GM12878 (cell line): ENCODE results near the gene HSPBAP1. TPM values are rescaled to one million over a fixed set of nuclear protein-coding genes. Genes with fewer than 3 reads are reported as not detected.

Source experiments
- ATF3 ChIP-seq: IDR thresholded peaks from 2 replicates; pipeline ENCODE4 v1.6.1; 2011; ENCODE audit warnings: low read depth, mild to moderate bottlenecking, low read length, moderate library complexity, borderline replicate concordance; ENCODE audit errors: extremely low read depth
- BHLHE40 ChIP-seq, 2 experiments: fragments of 450-650 bp in 1 of 2; IDR thresholded peaks; 2 replicates each; pipeline ENCODE4 v1.6.1; 2011 to 2017; ENCODE audit warnings: low read depth in 2 of 2, borderline replicate concordance in 1 of 2, improper control_type of control experiment in 1 of 2, low read length in 1 of 2, mild to moderate bottlenecking in 1 of 2
- CBX3 ChIP-seq: fragments of 200-600 bp; sonication (generic); IDR thresholded peaks from 2 replicates; pipeline ENCODE4 v1.6.1; 2016; ENCODE audit warnings: low read depth, borderline replicate concordance
- CBX5 ChIP-seq: sonication (generic); IDR thresholded peaks from 2 replicates; pipeline ENCODE4 v1.6.1; 2016; ENCODE audit warnings: low read depth, moderate library complexity, mild to moderate bottlenecking, inconsistent platforms
- CHD2 ChIP-seq: IDR thresholded peaks from 2 replicates; pipeline ENCODE4 v1.6.1; 2011; ENCODE audit warnings: low read depth, low read length, improper control_type of control experiment, borderline replicate concordance
- CREM ChIP-seq: IDR thresholded peaks from 2 replicates; pipeline ENCODE4 v1.6.1; 2014; ENCODE audit warnings: antibody characterized with exemption, low read depth
- GABPA ChIP-seq: IDR thresholded peaks from 2 replicates; pipeline ENCODE4 v1.6.1; 2014; ENCODE audit warnings: antibody characterized with exemption, low read depth, mild to moderate bottlenecking, inconsistent platforms
- HDAC2 ChIP-seq: fragments of 200-600 bp; sonication (generic); IDR thresholded peaks from 2 replicates; pipeline ENCODE4 v1.6.1; 2017
- KLF5 ChIP-seq: fragments of 450-650 bp; IDR thresholded peaks from 2 replicates; pipeline ENCODE4 v1.6.1; 2014; ENCODE audit warnings: mild to moderate bottlenecking; ENCODE audit not compliant: partially characterized antibody
- NFIC ChIP-seq: IDR thresholded peaks from 2 replicates; pipeline ENCODE4 v1.6.1; 2012; ENCODE audit warnings: low read depth, mild to moderate bottlenecking, inconsistent platforms, low read length, moderate library complexity
- NR2C2 ChIP-seq: IDR thresholded peaks from 2 replicates; pipeline ENCODE4 v1.6.1; 2011; ENCODE audit warnings: borderline replicate concordance, low read depth; ENCODE audit not compliant: control insufficient read depth, insufficient read length
- NR2F1 ChIP-seq: fragments of 450-650 bp; conservative IDR thresholded peaks from 2 replicates; pipeline ENCODE4 v1.6.1; 2017; ENCODE audit warnings: mild to moderate bottlenecking
- PML ChIP-seq: IDR thresholded peaks from 2 replicates; pipeline ENCODE4 v1.6.1; 2012; ENCODE audit warnings: low read length, inconsistent platforms
- RUNX3 ChIP-seq: IDR thresholded peaks from 2 replicates; pipeline ENCODE4 v1.6.1; 2012; ENCODE audit warnings: low read length, inconsistent platforms
- STAT1 ChIP-seq: fragments of 450-650 bp; conservative IDR thresholded peaks from 2 replicates; pipeline ENCODE4 v1.6.1; 2014; ENCODE audit warnings: antibody characterized with exemption, mild to moderate bottlenecking
- SUZ12 ChIP-seq: fragments of 200-600 bp; sonication (generic); IDR thresholded peaks from one replicate; pipeline ENCODE4 v1.6.1; 2018; ENCODE audit warnings: antibody characterized with exemption, mild to moderate bottlenecking; ENCODE audit not compliant: unreplicated experiment
- YY1 ChIP-seq: IDR thresholded peaks from 2 replicates; pipeline ENCODE4 v1.6.1; 2011; ENCODE audit warnings: low read depth, mild to moderate bottlenecking, low read length
- ZBTB11 ChIP-seq: fragments of 450-650 bp; formaldehyde crosslinking; IDR thresholded peaks from 2 replicates; pipeline ENCODE4 v1.5.0; 2022; ENCODE audit warnings: mild to moderate bottlenecking, missing genetic modification characterization
- ZNF207 ChIP-seq: fragments of 450-650 bp; IDR thresholded peaks from 2 replicates; pipeline ENCODE4 v1.6.1; 2014; ENCODE audit warnings: antibody characterized with exemption, mild to moderate bottlenecking, borderline replicate concordance
- ZNF274 ChIP-seq: IDR thresholded peaks from one replicate; pipeline ENCODE4 v1.8.0; 2011; ENCODE audit not compliant: insufficient read length, insufficient read depth
- polyA plus RNA-seq, 11 experiments: library from polyadenylated mRNA; depleted of rRNA in 4 of 11; unstranded in 6 of 11; stranded (reverse) in 5 of 11; fragments of >200 nt; fragmentation: Nextera tagmentation in 4 of 11; fragmentation: Illumina TruSeq in 1 of 11; extraction: Ambion mirVana in 4 of 11; extraction: Trizol in 1 of 11; gene quantifications; 1 replicate in 1 of 11; 2 replicates in 10 of 11; pipeline versions ENCODE4 v1.2.1 to v1.2.3, GENCODE V29; 2011 to 2016; ENCODE audit warnings: inconsistent platforms in 2 of 11, missing spikeins in 2 of 11, low read depth in 1 of 11
- total RNA-seq, 4 experiments: library from RNA; depleted of rRNA in 3 of 4; stranded (reverse); fragments of >200 nt in 3 of 4; fragmentation: Illumina TruSeq in 1 of 4; extraction: Trizol in 1 of 4; gene quantifications; 2 replicates each; pipeline versions ENCODE4 v1.2.1 to v1.2.3, GENCODE V29; 2013 to 2021
- TF ChIP-seq, protein P1 (sequence below): IDR thresholded peaks from 2 replicates; pipeline ENCODE4 v1.6.1; 2011; ENCODE audit warnings: low read depth, low read length, improper control_type of control experiment, borderline replicate concordance
- TF ChIP-seq, protein P2 (sequence below): fragments of 450-650 bp; IDR thresholded peaks from 2 replicates; pipeline ENCODE4 v1.6.1; 2017; ENCODE audit warnings: low read depth, mild to moderate bottlenecking, moderate library complexity
- TF ChIP-seq, protein P3 (sequence below): IDR thresholded peaks from 2 replicates; pipeline ENCODE4 v1.6.1; 2011; ENCODE audit warnings: borderline replicate concordance, low read depth, mild to moderate bottlenecking, moderate library complexity, mixed read lengths, low read length; ENCODE audit not compliant: insufficient read depth; ENCODE audit errors: extremely low read length

HSPBAP1 gene
- total and polyA plus RNA-seq, 10 of the 15 experiments (the other 5 are each of a cell fraction or from before 2014, with no cell fraction given): 3.2 to 10.3 (median 7.9) TPM

- TF ChIP-seq, protein P1, sequence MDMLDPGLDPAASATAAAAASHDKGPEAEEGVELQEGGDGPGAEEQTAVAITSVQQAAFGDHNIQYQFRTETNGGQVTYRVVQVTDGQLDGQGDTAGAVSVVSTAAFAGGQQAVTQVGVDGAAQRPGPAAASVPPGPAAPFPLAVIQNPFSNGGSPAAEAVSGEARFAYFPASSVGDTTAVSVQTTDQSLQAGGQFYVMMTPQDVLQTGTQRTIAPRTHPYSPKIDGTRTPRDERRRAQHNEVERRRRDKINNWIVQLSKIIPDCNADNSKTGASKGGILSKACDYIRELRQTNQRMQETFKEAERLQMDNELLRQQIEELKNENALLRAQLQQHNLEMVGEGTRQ: peak; percentile 98
- TF ChIP-seq, protein P2, sequence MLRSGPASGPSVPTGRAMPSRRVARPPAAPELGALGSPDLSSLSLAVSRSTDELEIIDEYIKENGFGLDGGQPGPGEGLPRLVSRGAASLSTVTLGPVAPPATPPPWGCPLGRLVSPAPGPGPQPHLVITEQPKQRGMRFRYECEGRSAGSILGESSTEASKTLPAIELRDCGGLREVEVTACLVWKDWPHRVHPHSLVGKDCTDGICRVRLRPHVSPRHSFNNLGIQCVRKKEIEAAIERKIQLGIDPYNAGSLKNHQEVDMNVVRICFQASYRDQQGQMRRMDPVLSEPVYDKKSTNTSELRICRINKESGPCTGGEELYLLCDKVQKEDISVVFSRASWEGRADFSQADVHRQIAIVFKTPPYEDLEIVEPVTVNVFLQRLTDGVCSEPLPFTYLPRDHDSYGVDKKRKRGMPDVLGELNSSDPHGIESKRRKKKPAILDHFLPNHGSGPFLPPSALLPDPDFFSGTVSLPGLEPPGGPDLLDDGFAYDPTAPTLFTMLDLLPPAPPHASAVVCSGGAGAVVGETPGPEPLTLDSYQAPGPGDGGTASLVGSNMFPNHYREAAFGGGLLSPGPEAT: peak; percentile 50; the same call in 1 of the 2 replicates
- TF ChIP-seq ATF3 (peak; percentile 95), CBX5 (no peak), ZNF274 (no peak), GABPA (peak; percentile 80), PML (peak; percentile 40; the same call in 1 of the 2 replicates), CREM (0 out of 2 replicates have a peak, but pooled peaks have one; percentile 39), SUZ12 (no peak), CHD2 (0 out of 2 replicates have a peak, but pooled peaks have one; percentile 31), NR2F1 (peak; percentile 62), STAT1 (no peak), RUNX3 (peak; percentile 50), BHLHE40 (IDR thresholded peaks at IDR 0.05; ENCODE audit: borderline replicate concordance in 1 of 2, low read depth in 2 of 2, low read length in 1 of 2) (peak; percentile 97 to 99), ZNF207 (peak; percentile 38; the same call in 1 of the 2 replicates), NFIC (peak; percentile 55; the same call in 1 of the 2 replicates), ZBTB11 (CRISPR knock-in tag) (peak; percentile 70), YY1 (peak; percentile 47; the same call in 1 of the 2 replicates), CBX3 (no peak), KLF5 (peak; percentile 84), HDAC2 (no peak), NR2C2 (no peak)
- TF ChIP-seq, protein P3, sequence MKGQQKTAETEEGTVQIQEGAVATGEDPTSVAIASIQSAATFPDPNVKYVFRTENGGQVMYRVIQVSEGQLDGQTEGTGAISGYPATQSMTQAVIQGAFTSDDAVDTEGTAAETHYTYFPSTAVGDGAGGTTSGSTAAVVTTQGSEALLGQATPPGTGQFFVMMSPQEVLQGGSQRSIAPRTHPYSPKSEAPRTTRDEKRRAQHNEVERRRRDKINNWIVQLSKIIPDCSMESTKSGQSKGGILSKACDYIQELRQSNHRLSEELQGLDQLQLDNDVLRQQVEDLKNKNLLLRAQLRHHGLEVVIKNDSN: peak; percentile 97
These were observed at the start of gene HSPBAP1 (continued) for GRCh38 chr3:122793568-122794416.
